D721Med (cell line): ENCODE measurements around the gene GPR142.

Experiments
- DNase-seq: peaks from one replicate; pipeline ENCODE4 v3.0.0; 2011; ENCODE audit warnings: low spot score; ENCODE audit not compliant: insufficient read length
- FAIRE-seq: peaks from 2 replicates; lab custom pipeline; 2011; peaks lifted over from hg19 to GRCh38; lab: Jason Lieb, UNC
- CTCF ChIP-seq: IDR thresholded peaks from 2 replicates; pipeline ENCODE4 v1.5.1; 2012; ENCODE audit warnings: mild to moderate bottlenecking, control low read depth; ENCODE audit not compliant: insufficient read depth; ENCODE audit errors: missing control alignments

GPR142 gene

GRCh38 chr17:74394275-74394950 lies 27.1 kb downstream of the GPR142 start:
- DNase-seq (no peak), FAIRE-seq (no peak)
- no peak for TF ChIP-seq CTCF

- TF ChIP-seq CTCF: no peak
- FAIRE-seq (no peak), DNase-seq (no peak)
Observed at GRCh38 chr17:74394977-74395376, 27.7 kb downstream of the GPR142 start.

- no peak for DNase-seq
- TF ChIP-seq CTCF: no peak
- FAIRE-seq: no peak
Observed at GRCh38 chr17:74396567-74396966, 29.3 kb downstream of the GPR142 start.

- no peak for TF ChIP-seq CTCF
- FAIRE-seq (no peak), DNase-seq (no peak)
Observed at GRCh38 chr17:74402048-74402447, 34.7 kb downstream of the GPR142 start.

- TF ChIP-seq CTCF: no peak
- FAIRE-seq: no peak
- no peak for DNase-seq
Observed at GRCh38 chr17:74403512-74404137, 36.3 kb downstream of the GPR142 start.

- DNase-seq (no peak), FAIRE-seq (no peak)
Observed at GRCh38 chr17:74404218-74404617, 36.9 kb downstream of the GPR142 start.

More at GRCh38 chr17:74404218-74404617, 36.9 kb downstream of the GPR142 start:
- TF ChIP-seq CTCF: no peak
